Kidney epithelial cell (primary cell): ENCODE measurements around the gene SRBD1. TPM values are rescaled to one million over a fixed set of nuclear protein-coding genes. Genes with fewer than 3 reads are reported as not detected.

Experiments
- DNase-seq: peaks from one replicate; pipeline ENCODE4 v3.0.0-alpha.2; 2010; ENCODE audit warnings: low read depth
- H3K27me3 ChIP-seq: 2 replicates; pipeline ENCODE4 v1.6.0; 2011; ENCODE audit warnings: low read length; ENCODE audit not compliant: control insufficient read depth, insufficient read depth
- H3K36me3 ChIP-seq: 2 replicates; pipeline ENCODE4 v1.5.1; 2011; ENCODE audit warnings: low read length; ENCODE audit not compliant: control insufficient read depth, insufficient read depth
- H3K4me3 ChIP-seq: 2 replicates; pipeline ENCODE4 v1.5.1; 2011; ENCODE audit warnings: low read depth, mild to moderate bottlenecking, control low read depth, low read length
- CTCF ChIP-seq: IDR thresholded peaks from 2 replicates; pipeline ENCODE4 v1.5.1; 2011; ENCODE audit warnings: mild to moderate bottlenecking, moderate library complexity, low read length, control low read depth, inconsistent platforms; ENCODE audit not compliant: insufficient read depth, poor library complexity, severe bottlenecking
- total RNA-seq: library from RNA; depleted of rRNA; stranded (reverse); fragments of >200 nt; gene quantifications from 2 replicates; pipeline ENCODE4 v1.2.3, GENCODE V29; 2015

SRBD1 gene
- total RNA-seq, 1 donor from 2014 or later: 18.4 TPM

DNA sequence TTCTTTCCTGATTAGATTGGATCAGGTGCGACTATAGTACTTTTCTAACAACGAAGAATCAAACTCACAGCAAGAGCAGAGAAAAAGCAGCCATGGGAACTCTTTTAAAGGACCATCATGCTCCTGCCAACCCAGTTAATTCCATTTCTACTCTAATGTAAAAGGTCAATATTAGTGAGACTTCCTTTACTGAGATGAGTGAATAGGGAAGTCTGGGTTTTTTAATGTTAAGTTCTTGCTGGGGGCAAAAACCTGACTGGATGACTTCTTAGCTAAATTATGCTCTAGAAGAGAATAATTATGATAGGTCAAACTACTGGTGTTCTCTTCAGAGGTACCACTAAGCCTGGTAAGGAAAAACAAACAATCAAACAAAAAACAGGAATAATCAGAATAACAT, 8.4 kb downstream of the SRBD1 start:
- Histone ChIP-seq H3K27me3 (no peaks in the 10 kb centered on the region), H3K4me3 (no peak overlapping the region), H3K36me3 (no peaks in the 10 kb centered on the region)
- no peak for TF ChIP-seq CTCF
- DNase-seq: no peak

- Histone ChIP-seq H3K27me3 (no peaks in the 10 kb centered on the region), H3K4me3 (no peak overlapping the region), H3K36me3 (no peaks in the 10 kb centered on the region)
- no peak for TF ChIP-seq CTCF
- no peak for DNase-seq
Observed at GRCh38 chr2:45598545-45598944, 12.5 kb downstream of the SRBD1 start.

DNA sequence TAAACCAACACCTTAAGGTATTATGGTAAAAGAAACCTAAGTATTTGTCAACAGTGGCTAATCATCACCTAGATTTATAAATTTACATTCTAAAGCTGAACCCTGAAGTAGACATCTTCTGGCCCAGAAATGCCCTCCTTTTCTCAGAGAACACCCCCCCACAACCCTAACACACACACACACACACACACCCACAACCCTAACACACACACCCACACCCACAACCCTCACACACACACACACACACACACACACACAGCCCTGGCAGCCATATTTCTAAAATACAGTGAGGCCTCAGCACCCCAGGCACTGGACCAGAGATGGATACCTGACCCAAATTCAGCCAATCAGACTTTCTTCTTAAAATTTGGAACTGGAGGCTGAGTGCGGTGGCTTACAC, 14.3 kb downstream of the SRBD1 start:
- no peak for TF ChIP-seq CTCF
- H3K27me3 ChIP-seq: no peaks in the 10 kb centered on the region
- H3K36me3 ChIP-seq: peaks cover 2% of the 10 kb centered on the region
- H3K4me3 ChIP-seq: no peak overlapping the region
- DNase-seq: no peak

DNA sequence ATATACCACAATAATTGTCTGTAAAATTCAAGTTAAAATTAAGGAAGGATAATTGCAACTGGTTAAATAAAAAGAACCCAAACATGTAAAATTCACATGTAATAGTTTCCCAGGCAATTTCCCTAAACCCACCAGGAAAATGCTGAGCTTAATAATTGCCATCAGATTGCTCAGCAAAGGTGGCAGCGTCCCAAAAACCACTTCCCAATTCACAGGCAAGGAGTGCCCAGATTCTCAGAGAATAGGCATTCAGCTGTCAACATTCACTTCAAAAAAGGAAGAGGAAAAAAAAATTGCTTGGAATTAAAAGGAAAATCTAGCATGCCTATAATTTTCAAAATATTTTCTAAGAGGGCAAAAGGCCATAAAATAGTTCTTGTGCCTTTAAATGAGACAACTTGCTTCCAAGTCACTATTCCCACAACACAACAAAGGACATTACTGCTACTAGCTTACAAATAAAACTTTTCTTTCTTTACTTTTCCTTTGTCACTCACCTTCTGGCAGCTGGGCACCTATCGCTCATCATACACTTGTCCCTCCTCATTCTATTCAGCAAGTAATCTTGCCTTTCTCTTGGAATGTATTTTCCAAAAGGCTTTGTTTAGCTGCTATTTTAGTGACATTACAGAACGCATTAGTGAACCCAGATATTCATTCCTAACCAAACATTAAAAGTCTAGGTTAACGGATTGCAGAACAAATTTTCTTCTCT, 15.2 kb downstream of the SRBD1 start:
- no peak for DNase-seq
- Histone ChIP-seq H3K4me3 (no peak overlapping the region), H3K27me3 (no peaks in the 10 kb centered on the region), H3K36me3 (peaks cover 2% of the 10 kb centered on the region)
- no peak for TF ChIP-seq CTCF

DNA sequence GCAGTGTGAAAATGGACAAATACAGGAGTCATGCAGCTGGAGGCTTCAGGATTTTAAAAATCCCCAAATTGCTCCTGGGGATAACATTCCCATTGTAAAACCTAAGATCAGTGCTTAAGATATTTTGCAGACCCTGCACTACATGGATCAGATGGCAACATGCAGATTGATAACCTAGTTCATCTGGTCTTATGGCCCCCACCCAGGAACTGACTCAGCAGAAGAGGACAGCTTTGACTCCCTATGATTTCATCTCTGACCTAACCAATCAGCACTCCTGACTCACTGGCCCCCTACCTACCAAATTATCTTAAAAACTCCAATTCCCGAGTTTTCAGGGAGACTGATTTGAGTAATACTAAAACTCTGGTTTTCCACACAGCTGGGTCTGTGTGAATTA, 20.0 kb downstream of the SRBD1 start:
- Histone ChIP-seq H3K4me3 (no peak overlapping the region), H3K36me3 (peaks cover 2% of the 10 kb centered on the region), H3K27me3 (no peaks in the 10 kb centered on the region)
- no peak for TF ChIP-seq CTCF
- no peak for DNase-seq

DNA sequence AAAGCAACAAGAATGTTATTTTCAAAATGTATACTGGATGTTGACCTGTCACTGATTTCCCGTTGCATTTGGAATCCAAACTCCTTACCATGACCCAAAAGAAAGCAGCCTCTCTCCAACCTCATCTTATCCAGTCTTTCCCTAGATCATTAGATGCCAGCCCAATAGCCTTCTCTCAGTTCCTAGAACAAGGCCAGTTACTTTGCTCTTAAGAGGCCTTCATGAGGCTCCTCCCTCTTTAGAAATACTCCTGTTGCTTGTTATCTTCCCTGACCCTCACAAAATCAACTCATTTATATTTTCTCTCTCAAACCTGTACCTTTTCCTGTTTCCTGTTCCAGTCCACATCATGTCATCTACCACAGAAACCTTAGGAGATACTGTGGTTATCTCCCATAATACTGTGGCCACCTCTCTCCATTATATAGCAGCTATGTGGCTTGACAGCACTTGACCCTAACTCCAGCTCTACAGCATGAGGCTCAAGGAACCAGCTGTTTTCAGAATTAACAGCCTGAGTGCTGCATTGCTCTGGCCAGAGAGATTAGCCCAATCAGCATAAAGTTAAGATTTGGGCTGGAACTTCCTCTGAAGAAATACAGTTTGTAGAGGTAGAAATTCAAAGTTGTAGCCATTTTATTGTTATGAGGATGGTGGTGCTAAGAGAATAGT, 22.8 kb downstream of the SRBD1 start:
- Histone ChIP-seq H3K27me3 (no peaks in the 10 kb centered on the region), H3K4me3 (no peak overlapping the region), H3K36me3 (peaks cover 2% of the 10 kb centered on the region)
- no peak for DNase-seq
- no peak for TF ChIP-seq CTCF
